Measurements from ENCODE around the gene PTGR3. TPM values are rescaled to one million over a fixed set of nuclear protein-coding genes. Genes with fewer than 3 reads are reported as not detected.

Gene PTGR3
- total and polyA plus RNA-seq, 9 donors, result 15.4 to 55.7 (median 30.5) TPM

DNA sequence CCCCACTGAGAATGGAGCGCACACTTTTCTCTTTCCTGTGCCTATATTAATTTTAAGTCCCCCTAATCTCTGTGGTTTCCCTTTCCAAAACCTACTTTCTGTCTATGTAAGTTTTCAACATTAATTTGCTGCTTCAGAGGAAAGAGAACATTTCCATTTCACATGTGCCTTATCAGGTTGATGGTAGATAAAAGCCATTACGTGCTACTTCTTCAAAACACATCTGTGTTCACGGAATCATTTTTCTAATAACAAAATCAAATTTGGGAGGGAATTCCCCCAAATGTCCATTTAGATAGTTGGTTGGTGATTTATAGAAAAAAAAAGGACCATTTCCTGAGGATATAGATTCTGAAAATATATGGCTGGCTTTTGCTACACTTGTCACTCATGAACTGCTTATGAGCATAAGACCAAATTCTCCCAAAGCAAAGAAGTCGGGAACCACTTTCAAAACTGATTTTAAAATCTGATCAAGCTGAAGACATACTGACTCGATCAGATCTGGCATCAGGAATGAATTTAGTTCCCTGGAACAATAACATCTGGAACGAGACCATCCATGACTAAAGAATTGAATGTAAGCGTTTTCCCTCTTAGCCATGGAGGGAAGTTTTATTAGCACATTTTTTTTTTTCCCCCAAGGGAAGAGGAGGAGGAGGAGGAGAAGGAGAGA lies 8.2 kb downstream of the PTGR3 start:
- Histone ChIP-seq H3K27ac (no peak overlapping the region), H3K9me3 (no peaks in the 10 kb centered on the region), H3K36me3 (no peaks in the 10 kb centered on the region), H3K4me3 (no peak overlapping the region), H3K27me3 (no peaks in the 10 kb centered on the region), H3K4me1 (ENCODE audit: insufficient read depth) (no peaks in the 10 kb centered on the region)
- DNase-seq, result no peak
- WGBS, 3 donors, result 89 to 92% (median 90%) methylated on average over 7 of the region's 7 CpGs
- TF ChIP-seq POLR2A (IDR thresholded peaks at IDR 0.05) (no peak), EP300 (IDR thresholded peaks at IDR 0.05) (no peak), CTCF (IDR thresholded peaks at IDR 0.05) (no peak)
- intact Hi-C loops (cut with DNase I), result loop anchor here in 1 of 4 donors (5.0 to 10.0 kb wide), 3 partner anchors 274 to 1147 kb away; no protein-coding TSS in a partner anchor

DNA sequence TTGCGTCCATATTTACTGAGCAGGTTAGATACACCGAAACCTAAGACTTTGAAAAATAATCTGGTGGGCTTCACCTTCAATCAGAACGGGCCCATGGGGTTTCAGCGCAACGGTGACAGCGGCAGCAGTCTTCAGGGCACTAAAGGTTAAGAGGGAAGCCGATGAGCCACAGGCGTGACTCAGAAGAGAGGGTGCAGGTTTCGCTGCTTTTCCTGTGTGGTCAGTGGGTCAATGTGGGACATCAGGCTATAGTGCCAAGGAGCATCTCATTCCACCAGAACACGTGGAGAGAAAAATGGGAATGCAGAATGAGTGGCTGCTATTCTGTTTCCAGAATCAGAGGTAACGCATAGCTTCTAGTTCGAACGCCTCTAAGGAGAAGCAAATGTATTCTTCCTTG lies 8.9 kb downstream of the PTGR3 start:
- H3K4me1 ChIP-seq (ENCODE audit: insufficient read depth), result no peaks in the 10 kb centered on the region
- TF ChIP-seq POLR2A (IDR thresholded peaks at IDR 0.05), result no peak
- TF ChIP-seq EP300 (IDR thresholded peaks at IDR 0.05), result no peak
- no peak for TF ChIP-seq CTCF (IDR thresholded peaks at IDR 0.05)
- no peak overlapping the region for H3K4me3 ChIP-seq
- H3K27me3 ChIP-seq, result no peaks in the 10 kb centered on the region
- intact Hi-C loops (cut with DNase I), result loop anchor here in 1 of 4 donors (5.0 to 10.0 kb wide), 3 partner anchors 275 to 1147 kb away; no protein-coding TSS in a partner anchor
- 91 to 96% (median 95%) methylated on average over 13 of the region's 13 CpGs for WGBS, 3 donors
- H3K36me3 ChIP-seq, result no peaks in the 10 kb centered on the region
- H3K9me3 ChIP-seq, result no peaks in the 10 kb centered on the region
- H3K27ac ChIP-seq, result no peak overlapping the region
- DNase-seq, result no peak

DNA sequence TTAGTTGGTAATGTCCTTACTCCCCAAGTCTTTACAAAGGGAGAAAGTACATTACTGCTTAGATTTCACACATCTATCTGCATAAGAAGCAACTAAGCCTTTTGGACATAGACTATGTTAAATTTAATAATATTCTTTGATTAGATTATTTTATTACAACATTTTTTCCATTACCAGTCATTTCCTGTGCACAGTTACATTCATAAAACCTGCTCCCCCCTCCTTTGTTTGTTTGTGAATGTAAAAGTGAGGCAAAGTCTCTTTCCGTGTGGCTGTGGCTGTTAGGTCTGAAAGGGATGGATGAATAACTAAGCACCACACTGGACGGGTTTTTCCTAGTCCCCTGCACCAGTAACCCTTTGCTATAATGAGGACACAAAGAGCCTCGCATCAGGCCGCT lies 9.6 kb downstream of the PTGR3 start:
- Histone ChIP-seq H3K4me3 (no peak overlapping the region), H3K4me1 (ENCODE audit: insufficient read depth) (no peaks in the 10 kb centered on the region), H3K27ac (no peak overlapping the region), H3K9me3 (no peaks in the 10 kb centered on the region), H3K36me3 (no peaks in the 10 kb centered on the region), H3K27me3 (no peaks in the 10 kb centered on the region)
- intact Hi-C loops (cut with DNase I), result no loop called here
- 72 to 81% (median 80%) methylated on average over 4 of the region's 4 CpGs for WGBS, 3 donors
- no peak for DNase-seq
- no peak for TF ChIP-seq CTCF (IDR thresholded peaks at IDR 0.05)
- TF ChIP-seq POLR2A (IDR thresholded peaks at IDR 0.05), result no peak
- TF ChIP-seq EP300 (IDR thresholded peaks at IDR 0.05), result no peak

DNA sequence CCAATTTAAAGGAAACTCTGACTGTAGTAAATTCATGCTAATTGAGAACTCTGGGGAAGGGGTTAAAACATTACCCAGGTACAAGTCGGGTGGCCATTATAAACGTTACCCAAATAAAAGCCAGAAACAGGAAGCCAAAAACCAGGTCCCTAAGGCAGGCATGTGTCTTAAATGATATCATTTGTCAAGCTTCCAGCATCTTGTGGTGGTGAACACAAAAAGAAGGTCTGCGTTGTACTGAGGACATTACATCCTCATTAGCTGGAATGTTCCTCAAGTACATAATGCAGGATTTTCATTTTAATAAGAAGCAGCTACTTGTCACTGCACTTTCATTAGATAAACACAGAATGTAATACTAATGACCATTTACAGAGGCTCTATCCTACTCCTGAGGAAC lies 10.9 kb downstream of the PTGR3 start:
- no peak for TF ChIP-seq EP300 (IDR thresholded peaks at IDR 0.05)
- Histone ChIP-seq H3K4me1 (ENCODE audit: insufficient read depth) (no peaks in the 10 kb centered on the region), H3K27me3 (no peaks in the 10 kb centered on the region), H3K9me3 (no peaks in the 10 kb centered on the region), H3K27ac (no peak overlapping the region), H3K4me3 (no peak overlapping the region), H3K36me3 (no peaks in the 10 kb centered on the region)
- no peak for DNase-seq
- intact Hi-C loops (cut with DNase I), result no loop called here
- 13 to 24% (median 23%) methylated on average over 3 of the region's 3 CpGs for WGBS, 3 donors

- intact Hi-C loops (cut with DNase I), result no loop called here
- Histone ChIP-seq H3K9me3 (no peaks in the 10 kb centered on the region), H3K36me3 (no peaks in the 10 kb centered on the region), H3K27me3 (no peaks in the 10 kb centered on the region), H3K27ac (no peak overlapping the region), H3K4me3 (no peak overlapping the region), H3K4me1 (ENCODE audit: insufficient read depth) (no peaks in the 10 kb centered on the region)
- TF ChIP-seq EP300 (IDR thresholded peaks at IDR 0.05) (no peak), POLR2A (IDR thresholded peaks at IDR 0.05) (no peak), CTCF (IDR thresholded peaks at IDR 0.05) (no peak)
- 58 to 80% (median 64%) methylated on average over 7 of the region's 7 CpGs for WGBS, 3 donors
- DNase-seq, result no peak
Observed at GRCh38 chr18:75192899-75193298, 16.0 kb downstream of the PTGR3 start.
